ENCODE results near the gene EPS8L3. TPM values are rescaled to one million over a fixed set of nuclear protein-coding genes. Genes with fewer than 3 reads are reported as not detected.

Gene EPS8L3
- total RNA-seq, result not detected

GRCh38 chr1:109763646-109764415, at the start of gene EPS8L3:
TSS of gene EPS8L3 (minus strand) at chr1:109763923. CDS start at chr1:109761749, 2,174 bp downstream.

GRCh38 chr1:109740615-109741373, 22.9 kb downstream of the EPS8L3 start, which contains the start of gene GSTM3:
TSS of gene GSTM3 (minus strand) at chr1:109741038. CDS start at chr1:109740287, 751 bp downstream.

GRCh38 chr1:109711593-109712320, 52.0 kb downstream of the EPS8L3 start, which contains the start of gene GSTM5:
TSS of gene GSTM5 (plus strand) at chr1:109712251. CDS start at chr1:109712313, 62 bp downstream.

Other genes starting within 250 kb of the EPS8L3 start
- 4.8 TPM for gene GPR61, start 224.1 kb downstream of the EPS8L3 start, total RNA-seq
- 12.8 TPM for gene GNAI3, start 215.3 kb downstream of the EPS8L3 start, total RNA-seq
- 21.8 TPM for gene GNAT2, start 144.3 kb downstream of the EPS8L3 start, total RNA-seq
- 75.2 TPM for gene AMPD2, start 144.1 kb downstream of the EPS8L3 start, total RNA-seq
- 15.4 TPM for gene GSTM4, start 107.8 kb downstream of the EPS8L3 start, total RNA-seq
- 92.3 TPM for gene GSTM2, start 95.9 kb downstream of the EPS8L3 start, total RNA-seq
- gene GSTM1, start 76.1 kb downstream of the EPS8L3 start, total RNA-seq, result not detected
- 16.9 TPM for gene GSTM5, start 51.7 kb downstream of the EPS8L3 start, total RNA-seq
- gene GSTM3, start 22.9 kb downstream of the EPS8L3 start, total RNA-seq, result 41.6 TPM
- gene CSF1, start 146.9 kb upstream of the EPS8L3 start, total RNA-seq, result 13.6 TPM
- gene AHCYL1, start 220.8 kb upstream of the EPS8L3 start, total RNA-seq, result 66.0 TPM

Measured in camera-type eye (tissue), 1 donor.